Measurements from ENCODE around the gene CCDC150. TPM values are rescaled to one million over a fixed set of nuclear protein-coding genes. Genes with fewer than 3 reads are reported as not detected.

The CCDC150 gene
- total RNA-seq, 1 experiment from 2014 or later = 38.0 TPM

DNA sequence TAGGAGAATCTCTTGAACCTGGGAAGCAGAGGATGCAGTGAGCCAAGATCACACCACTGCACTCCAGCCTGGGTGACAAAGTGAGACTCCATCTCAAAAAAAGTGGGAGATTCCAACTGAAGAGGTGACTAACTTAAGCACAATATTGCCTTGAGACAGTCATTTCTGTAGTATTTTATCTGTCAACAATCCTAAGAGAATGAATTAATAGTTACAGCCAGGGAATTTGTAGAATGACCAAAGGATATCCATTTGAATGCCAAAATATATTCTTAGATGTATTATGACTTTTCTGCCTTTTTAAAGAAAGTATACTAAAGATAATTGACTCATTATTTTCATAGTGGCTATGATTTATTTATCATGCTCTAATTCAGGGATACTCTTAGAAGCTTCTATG lies 40.7 kb upstream of the CCDC150 start:
- H3K4me3 ChIP-seq (ENCODE audit: low read depth, low read length, poor library complexity, severe bottlenecking) = no peak overlapping the region
- peaks cover 9% of the 10 kb centered on the region for H3K27me3 ChIP-seq (replicated peaks; ENCODE audit: insufficient read depth, low read depth, low read length, poor library complexity)
- no TSS peak for BruUV-seq (replicated peaks)
- H3K36me3 ChIP-seq (ENCODE audit: insufficient read depth, low read length, poor library complexity, severe bottlenecking) = no peaks in the 10 kb centered on the region
- no peak overlapping the region for H3K27ac ChIP-seq (ENCODE audit: low read depth, low read length, poor library complexity, severe bottlenecking)
- CTCF ChIA-PET = no interaction called here
- H3K9me3 ChIP-seq (ENCODE audit: low read depth, low read length, poor library complexity, severe bottlenecking) = no peaks in the 10 kb centered on the region
- H3K4me1 ChIP-seq (ENCODE audit: insufficient read depth, low read length, poor library complexity, severe bottlenecking) = no peaks in the 10 kb centered on the region
- POLR2A ChIA-PET (ENCODE audit: low non-redundant PET) = no interaction called here
- DNase-seq (ENCODE audit: low spot score) = no peak
- intact Hi-C loops (cut with micrococcal nuclease; ENCODE audit: unreplicated experiment) = no loop called here
- no peak for TF ChIP-seq EZH2 (IDR thresholded peaks at IDR 0.05; ENCODE audit: borderline replicate concordance, low read depth, low read length, poor library complexity, severe bottlenecking)
- TF ChIP-seq, protein P1, sequence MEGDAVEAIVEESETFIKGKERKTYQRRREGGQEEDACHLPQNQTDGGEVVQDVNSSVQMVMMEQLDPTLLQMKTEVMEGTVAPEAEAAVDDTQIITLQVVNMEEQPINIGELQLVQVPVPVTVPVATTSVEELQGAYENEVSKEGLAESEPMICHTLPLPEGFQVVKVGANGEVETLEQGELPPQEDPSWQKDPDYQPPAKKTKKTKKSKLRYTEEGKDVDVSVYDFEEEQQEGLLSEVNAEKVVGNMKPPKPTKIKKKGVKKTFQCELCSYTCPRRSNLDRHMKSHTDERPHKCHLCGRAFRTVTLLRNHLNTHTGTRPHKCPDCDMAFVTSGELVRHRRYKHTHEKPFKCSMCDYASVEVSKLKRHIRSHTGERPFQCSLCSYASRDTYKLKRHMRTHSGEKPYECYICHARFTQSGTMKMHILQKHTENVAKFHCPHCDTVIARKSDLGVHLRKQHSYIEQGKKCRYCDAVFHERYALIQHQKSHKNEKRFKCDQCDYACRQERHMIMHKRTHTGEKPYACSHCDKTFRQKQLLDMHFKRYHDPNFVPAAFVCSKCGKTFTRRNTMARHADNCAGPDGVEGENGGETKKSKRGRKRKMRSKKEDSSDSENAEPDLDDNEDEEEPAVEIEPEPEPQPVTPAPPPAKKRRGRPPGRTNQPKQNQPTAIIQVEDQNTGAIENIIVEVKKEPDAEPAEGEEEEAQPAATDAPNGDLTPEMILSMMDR (conservative IDR thresholded peaks at IDR 0.05; ENCODE audit: low read depth, low read length) = no peak

DNA sequence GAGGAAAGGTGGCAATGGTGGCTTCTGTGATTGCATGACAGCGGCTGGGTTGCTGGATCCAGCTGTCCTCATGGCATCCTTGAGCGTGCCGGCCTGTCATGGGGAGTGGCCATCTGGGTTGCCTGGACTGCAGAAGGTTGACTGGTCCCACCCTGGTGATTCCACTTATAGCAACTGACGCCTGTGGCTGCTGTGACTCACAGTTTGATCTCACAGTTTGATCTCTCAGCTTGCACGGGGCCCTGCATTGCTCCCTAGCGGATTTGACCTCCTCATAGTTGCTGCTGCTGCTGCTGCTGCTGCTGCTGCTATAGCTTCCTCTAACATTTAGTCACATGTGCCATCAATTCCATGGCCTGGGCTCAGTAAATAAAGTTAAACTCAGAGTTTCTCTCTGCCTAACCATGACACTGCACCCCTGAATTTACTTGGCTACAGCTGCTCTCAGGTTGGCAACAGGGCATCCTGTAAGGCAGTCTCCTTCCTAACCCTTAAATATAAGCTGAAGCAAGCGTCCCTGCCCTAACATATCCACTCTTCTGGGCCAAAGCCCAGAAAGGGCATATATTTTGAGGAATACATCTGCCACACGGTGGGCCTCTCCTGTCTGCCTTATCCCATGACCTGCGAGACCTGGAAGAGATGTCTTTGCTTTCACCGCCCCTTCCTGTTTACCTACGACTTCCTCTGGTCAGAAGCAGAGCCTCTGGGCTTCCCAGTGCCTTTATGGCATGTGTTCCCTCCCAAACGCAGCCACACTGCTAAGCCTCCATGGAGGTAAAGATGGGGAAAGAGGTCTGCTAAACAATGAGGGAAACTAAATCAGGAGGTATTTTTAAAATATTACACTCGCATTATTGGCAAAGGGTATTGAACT lies 37.8 kb upstream of the CCDC150 start:
- Histone ChIP-seq H3K27me3 (replicated peaks; ENCODE audit: insufficient read depth, low read depth, low read length, poor library complexity) (no peaks in the 10 kb centered on the region), H3K36me3 (ENCODE audit: insufficient read depth, low read length, poor library complexity, severe bottlenecking) (no peaks in the 10 kb centered on the region), H3K9me3 (ENCODE audit: low read depth, low read length, poor library complexity, severe bottlenecking) (no peaks in the 10 kb centered on the region), H3K4me3 (ENCODE audit: low read depth, low read length, poor library complexity, severe bottlenecking) (no peak overlapping the region), H3K27ac (ENCODE audit: low read depth, low read length, poor library complexity, severe bottlenecking) (no peak overlapping the region), H3K4me1 (ENCODE audit: insufficient read depth, low read length, poor library complexity, severe bottlenecking) (no peaks in the 10 kb centered on the region)
- intact Hi-C loops (cut with micrococcal nuclease; ENCODE audit: unreplicated experiment) = no loop called here
- ChIA-PET POLR2A (ENCODE audit: low non-redundant PET) (no interaction called here), CTCF (no interaction called here)
- TF ChIP-seq, protein P1 (conservative IDR thresholded peaks at IDR 0.05; ENCODE audit: low read depth, low read length) = no peak
- no peak for TF ChIP-seq EZH2 (IDR thresholded peaks at IDR 0.05; ENCODE audit: borderline replicate concordance, low read depth, low read length, poor library complexity, severe bottlenecking)
- no TSS peak for BruUV-seq (replicated peaks)
- DNase-seq (ENCODE audit: low spot score) = no peak

DNA sequence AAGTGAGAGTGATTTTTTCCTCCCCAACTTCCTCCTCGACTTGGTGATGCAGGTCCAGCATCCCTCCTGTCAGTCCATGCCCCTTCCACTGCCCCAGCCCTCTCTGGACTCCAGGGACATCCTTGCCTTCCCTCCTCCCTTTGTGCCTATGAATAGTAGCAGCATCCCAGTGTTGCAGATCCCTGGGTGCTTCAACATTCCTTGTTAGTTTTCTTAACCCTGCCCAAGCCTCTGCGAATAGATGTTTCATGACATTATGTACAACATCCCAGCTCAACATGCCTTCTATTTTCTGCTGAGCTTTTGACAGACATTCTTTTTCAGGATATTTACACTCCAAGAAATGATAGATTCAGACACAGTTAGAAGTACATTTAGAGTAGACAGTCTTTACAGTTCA lies 35.3 kb upstream of the CCDC150 start:
- CTCF ChIA-PET = interaction anchor here (0.6 kb wide), 1 partner anchor 50 kb away, joined by 4 read pairs; no protein-coding TSS in a partner anchor
- H3K36me3 ChIP-seq (ENCODE audit: insufficient read depth, low read length, poor library complexity, severe bottlenecking) = no peaks in the 10 kb centered on the region
- H3K4me1 ChIP-seq (ENCODE audit: insufficient read depth, low read length, poor library complexity, severe bottlenecking) = no peaks in the 10 kb centered on the region
- intact Hi-C loops (cut with micrococcal nuclease; ENCODE audit: unreplicated experiment) = no loop called here
- POLR2A ChIA-PET (ENCODE audit: low non-redundant PET) = no interaction called here
- no peak overlapping the region for H3K27ac ChIP-seq (ENCODE audit: low read depth, low read length, poor library complexity, severe bottlenecking)
- no TSS peak for BruUV-seq (replicated peaks)
- no peak for DNase-seq (ENCODE audit: low spot score)
- no peaks in the 10 kb centered on the region for H3K27me3 ChIP-seq (replicated peaks; ENCODE audit: insufficient read depth, low read depth, low read length, poor library complexity)
- TF ChIP-seq, protein P1 (conservative IDR thresholded peaks at IDR 0.05; ENCODE audit: low read depth, low read length) = no peak
- no peak for TF ChIP-seq EZH2 (IDR thresholded peaks at IDR 0.05; ENCODE audit: borderline replicate concordance, low read depth, low read length, poor library complexity, severe bottlenecking)
- H3K4me3 ChIP-seq (ENCODE audit: low read depth, low read length, poor library complexity, severe bottlenecking) = no peak overlapping the region
- H3K9me3 ChIP-seq (ENCODE audit: low read depth, low read length, poor library complexity, severe bottlenecking) = no peaks in the 10 kb centered on the region
